Neural progenitor cell (in vitro differentiated cells): Measurements from ENCODE around the gene CXCL1. TPM values are rescaled to one million over a fixed set of nuclear protein-coding genes. Genes with fewer than 3 reads are reported as not detected.

Experiments
- DNase-seq: peaks from one replicate; pipeline ENCODE4 v3.0.0-alpha.2; 2016; ENCODE audit warnings: low spot score
- H2AFZ ChIP-seq: fragments of 200-600 bp; sonication (generic); replicated peaks from 2 replicates; pipeline ENCODE4 v1.6.1; 2016; ENCODE audit warnings: antibody characterized with exemption
- H3F3A ChIP-seq: fragments of 200-600 bp; sonication (generic); 2 replicates; pipeline ENCODE4 v1.6.1; 2016; ENCODE audit warnings: antibody characterized with exemption, low read depth
- H3K27ac ChIP-seq: fragments of 200-600 bp; sonication (generic); 2 replicates; pipeline ENCODE4 v1.5.1; 2016; ENCODE audit warnings: mild to moderate bottlenecking
- H3K27me3 ChIP-seq: fragments of 200-600 bp; sonication (generic); 2 replicates; pipeline ENCODE4 v1.6.1; 2016; ENCODE audit warnings: mild to moderate bottlenecking, moderate library complexity
- H3K36me3 ChIP-seq: fragments of 200-600 bp; sonication (generic); 2 replicates; pipeline ENCODE4 v1.5.1; 2016
- H3K4me1 ChIP-seq: fragments of 200-600 bp; sonication (generic); 2 replicates; pipeline ENCODE4 v1.6.1; 2016; ENCODE audit warnings: mixed run types
- H3K4me2 ChIP-seq: fragments of 200-600 bp; sonication (generic); 2 replicates; pipeline ENCODE4 v1.6.1; 2016
- H3K4me3 ChIP-seq: fragments of 200-600 bp; sonication (generic); 2 replicates; pipeline ENCODE4 v1.5.1; 2016
- H3K79me2 ChIP-seq: fragments of 200-600 bp; sonication (generic); 2 replicates; pipeline ENCODE4 v1.6.1; 2016; ENCODE audit warnings: low read depth
- H3K9ac ChIP-seq: fragments of 200-600 bp; sonication (generic); 2 replicates; pipeline ENCODE4 v1.6.1; 2016
- H3K9me3 ChIP-seq: fragments of 200-600 bp; sonication (generic); 2 replicates; pipeline ENCODE4 v1.5.1; 2016; ENCODE audit warnings: low read depth
- H4K20me1 ChIP-seq: fragments of 200-600 bp; sonication (generic); 2 replicates; pipeline ENCODE4 v1.6.1; 2016; ENCODE audit warnings: low read depth
- H3K27ac Mint-ChIP-seq: 3 replicates; pipeline ENCODE4 v1.8.0; 2021; ENCODE audit warnings: mixed read lengths
- H3K27me3 Mint-ChIP-seq: 2 replicates; pipeline ENCODE4 v1.8.0; 2022; ENCODE audit warnings: low read depth, mild to moderate bottlenecking, inconsistent platforms, moderate library complexity, mixed read lengths; ENCODE audit not compliant: insufficient read depth
- H3K36me3 Mint-ChIP-seq: 3 replicates; pipeline ENCODE4 v1.8.0; 2021; ENCODE audit warnings: mixed read lengths
- H3K4me1 Mint-ChIP-seq: 3 replicates; pipeline ENCODE4 v1.8.0; 2021; ENCODE audit warnings: mixed read lengths
- H3K4me3 Mint-ChIP-seq: 3 replicates; pipeline ENCODE4 v1.8.0; 2021; ENCODE audit warnings: mild to moderate bottlenecking, moderate library complexity, mixed read lengths
- H3K9me3 Mint-ChIP-seq: 3 replicates; pipeline ENCODE4 v1.8.0; 2020; ENCODE audit warnings: mixed read lengths
- EZH2 ChIP-seq: fragments of 200-600 bp; sonication (generic); IDR thresholded peaks from 2 replicates; pipeline ENCODE4 v1.6.1; 2017; ENCODE audit warnings: antibody characterized with exemption, mild to moderate bottlenecking, moderate library complexity
- EZH2phosphoT487 ChIP-seq: fragments of 200-600 bp; sonication (generic); IDR thresholded peaks from 2 replicates; pipeline ENCODE4 v1.6.1; 2017; ENCODE audit warnings: antibody characterized with exemption
- total RNA-seq: library from RNA; depleted of rRNA; stranded (reverse); fragments of >200 nt; gene quantifications from 2 replicates; pipeline ENCODE4 v1.2.3, GENCODE V29; 2015; ENCODE audit warnings: low replicate concordance
- TF ChIP-seq, protein P1 (sequence below): fragments of 200-600 bp; sonication (generic); IDR thresholded peaks from 2 replicates; pipeline ENCODE4 v1.5.1; 2017; ENCODE audit warnings: antibody characterized with exemption, mild to moderate bottlenecking

The CXCL1 gene
- total RNA-seq, 1 donor from 2014 or later, result not detected

DNA sequence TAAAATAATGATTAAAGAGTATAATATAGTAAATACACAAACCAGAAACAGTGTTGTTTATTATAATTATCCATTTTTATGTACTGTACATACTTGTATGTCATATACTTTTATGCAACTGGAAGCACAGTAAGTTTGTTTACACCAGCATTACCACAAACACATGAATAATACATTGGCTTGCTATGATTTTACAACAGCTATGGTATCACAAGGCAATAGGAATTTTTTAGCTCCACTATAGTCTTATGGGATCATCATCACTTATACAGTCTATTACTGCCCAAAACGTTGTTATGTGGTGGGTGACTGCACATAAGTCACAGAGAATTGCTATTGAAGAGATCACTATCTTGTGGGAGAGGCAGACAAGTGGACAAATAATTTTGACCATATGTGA, 17.9 kb upstream of the CXCL1 start:
- no peaks in the 10 kb centered on the region for H3K4me1 ChIP-seq
- H2AFZ ChIP-seq, result no peak overlapping the region
- no peaks in the 10 kb centered on the region for H3K36me3 Mint-ChIP-seq
- no peaks in the 10 kb centered on the region for H3K9me3 Mint-ChIP-seq
- H3F3A ChIP-seq, result no peaks in the 10 kb centered on the region
- no peak overlapping the region for H3K27ac Mint-ChIP-seq
- no peaks in the 10 kb centered on the region for H3K4me1 Mint-ChIP-seq
- peaks cover 3% of the 10 kb centered on the region for H3K27me3 Mint-ChIP-seq
- H3K79me2 ChIP-seq, result no peaks in the 10 kb centered on the region
- H3K27ac ChIP-seq, result no peak overlapping the region
- TF ChIP-seq, protein P1, sequence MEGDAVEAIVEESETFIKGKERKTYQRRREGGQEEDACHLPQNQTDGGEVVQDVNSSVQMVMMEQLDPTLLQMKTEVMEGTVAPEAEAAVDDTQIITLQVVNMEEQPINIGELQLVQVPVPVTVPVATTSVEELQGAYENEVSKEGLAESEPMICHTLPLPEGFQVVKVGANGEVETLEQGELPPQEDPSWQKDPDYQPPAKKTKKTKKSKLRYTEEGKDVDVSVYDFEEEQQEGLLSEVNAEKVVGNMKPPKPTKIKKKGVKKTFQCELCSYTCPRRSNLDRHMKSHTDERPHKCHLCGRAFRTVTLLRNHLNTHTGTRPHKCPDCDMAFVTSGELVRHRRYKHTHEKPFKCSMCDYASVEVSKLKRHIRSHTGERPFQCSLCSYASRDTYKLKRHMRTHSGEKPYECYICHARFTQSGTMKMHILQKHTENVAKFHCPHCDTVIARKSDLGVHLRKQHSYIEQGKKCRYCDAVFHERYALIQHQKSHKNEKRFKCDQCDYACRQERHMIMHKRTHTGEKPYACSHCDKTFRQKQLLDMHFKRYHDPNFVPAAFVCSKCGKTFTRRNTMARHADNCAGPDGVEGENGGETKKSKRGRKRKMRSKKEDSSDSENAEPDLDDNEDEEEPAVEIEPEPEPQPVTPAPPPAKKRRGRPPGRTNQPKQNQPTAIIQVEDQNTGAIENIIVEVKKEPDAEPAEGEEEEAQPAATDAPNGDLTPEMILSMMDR, result no peak
- no peak for TF ChIP-seq EZH2
- TF ChIP-seq EZH2phosphoT487, result no peak
- H3K9me3 ChIP-seq, result no peaks in the 10 kb centered on the region
- no peak overlapping the region for H3K4me2 ChIP-seq
- H3K4me3 Mint-ChIP-seq, result no peak overlapping the region
- no peaks in the 10 kb centered on the region for H3K36me3 ChIP-seq
- no peaks in the 10 kb centered on the region for H4K20me1 ChIP-seq
- H3K27me3 ChIP-seq, result peaks cover 26% of the 10 kb centered on the region
- no peak overlapping the region for H3K9ac ChIP-seq
- DNase-seq, result no peak
- H3K4me3 ChIP-seq, result no peak overlapping the region

GRCh38 chr4:73852771-73853170, 16.4 kb upstream of the CXCL1 start:
- H3K27me3 ChIP-seq, result peaks cover 26% of the 10 kb centered on the region
- peak overlapping the region; percentile 3 for H3K4me3 ChIP-seq
- TF ChIP-seq EZH2phosphoT487 (no peak), EZH2 (no peak)
- TF ChIP-seq, protein P1, result no peak
- H4K20me1 ChIP-seq, result no peaks in the 10 kb centered on the region
- H3K4me2 ChIP-seq, result peak overlapping the region; percentile 30
- Mint-ChIP-seq H3K4me1 (no peaks in the 10 kb centered on the region), H3K9me3 (no peaks in the 10 kb centered on the region), H3K27ac (no peak overlapping the region), H3K4me3 (no peak overlapping the region), H3K27me3 (peaks cover 2% of the 10 kb centered on the region), H3K36me3 (no peaks in the 10 kb centered on the region)
- no peak overlapping the region for H3K27ac ChIP-seq
- no peaks in the 10 kb centered on the region for H3F3A ChIP-seq
- no peaks in the 10 kb centered on the region for H3K79me2 ChIP-seq
- H3K9ac ChIP-seq, result no peak overlapping the region
- no peak overlapping the region for H2AFZ ChIP-seq
- H3K36me3 ChIP-seq, result no peaks in the 10 kb centered on the region
- H3K4me1 ChIP-seq, result no peaks in the 10 kb centered on the region
- H3K9me3 ChIP-seq, result no peaks in the 10 kb centered on the region
- DNase-seq, result no peak

- Histone ChIP-seq H3K79me2 (no peaks in the 10 kb centered on the region), H2AFZ (no peak within 1 kb of the TSS), H3K27me3 (peaks cover 26% of the 10 kb centered on the region), H3K36me3 (no peaks in the 10 kb centered on the region), H3K27ac (no peak within 1 kb of the TSS), H3K4me1 (no peaks in the 10 kb centered on the region), H3F3A (no peaks in the 10 kb centered on the region), H4K20me1 (no peaks in the 10 kb centered on the region), H3K9ac (no peak within 1 kb of the TSS), H3K4me2 (peak within 1 kb of the TSS; percentile 30), H3K4me3 (peak within 1 kb of the TSS; percentile 3), H3K9me3 (no peaks in the 10 kb centered on the region)
- H3K9me3 Mint-ChIP-seq, result no peaks in the 10 kb centered on the region
- H3K27ac Mint-ChIP-seq, result peak within 1 kb of the TSS; percentile 53
- peak; percentile 51 for DNase-seq
- no peaks in the 10 kb centered on the region for H3K4me1 Mint-ChIP-seq
- no peaks in the 10 kb centered on the region for H3K36me3 Mint-ChIP-seq
- TF ChIP-seq, protein P1, result no peak
- TF ChIP-seq EZH2phosphoT487 (no peak), EZH2 (no peak)
- H3K27me3 Mint-ChIP-seq, result no peaks in the 10 kb centered on the region
- H3K4me3 Mint-ChIP-seq, result no peak within 1 kb of the TSS
These were observed 15.9 kb upstream of the CXCL1 start, which contains the start of gene PF4V1 for GRCh38 chr4:73853246-73853704. PF4V1 (plus strand) TSS chr4:73853296; CDS start chr4:73853363, 67 bp downstream.
